Fibroblast of lung (primary cell): ENCODE data around the gene PLA2G5.

Source experiments
- CTCF ChIP-seq, 2 donors: IDR thresholded peaks in 1 of 2; conservative IDR thresholded peaks in 1 of 2; 1 replicate in 1 of 2; 2 replicates in 1 of 2; pipeline ENCODE4 v1.5.1; 2011 to 2012; ENCODE audit warnings: low read length in 2 of 2, control low read depth in 1 of 2, inconsistent platforms in 1 of 2, low read depth in 1 of 2, mild to moderate bottlenecking in 1 of 2
- EZH2 ChIP-seq: IDR thresholded peaks from 2 replicates; pipeline ENCODE4 v1.5.1; 2012; ENCODE audit warnings: low read length, control low read depth, mild to moderate bottlenecking; ENCODE audit errors: missing control alignments

- TF ChIP-seq CTCF (conservative IDR thresholded peaks at IDR 0.05 in 1 of 2, IDR thresholded peaks at IDR 0.05 in 1 of 2; ENCODE audit: low read depth in 1 of 2, low read length in 2 of 2) = no peak
- no peak for TF ChIP-seq EZH2
These were observed 8.2 kb downstream of the PLA2G5 start for GRCh38 chr1:20078171-20078651.
